Left ventricle myocardium inferior (tissue), 1 donor: ENCODE results near the gene RRAGA. TPM values are rescaled to one million over a fixed set of nuclear protein-coding genes. Genes with fewer than 3 reads are reported as not detected.

Source experiments
- DNase-seq: peaks from one replicate; pipeline ENCODE4 v3.0.0-alpha.2; 2020
- H3K27ac ChIP-seq: fragments of 200-600 bp; replicated peaks from 2 replicates; pipeline ENCODE4 v1.8.0; 2021
- H3K27me3 ChIP-seq: fragments of 200-600 bp; 2 replicates; pipeline ENCODE4 v1.8.0; 2021; ENCODE audit warnings: low read depth
- H3K36me3 ChIP-seq: fragments of 200-600 bp; 2 replicates; pipeline ENCODE4 v1.8.0; 2021
- H3K4me1 ChIP-seq: fragments of 200-600 bp; 2 replicates; pipeline ENCODE4 v1.8.0; 2021
- H3K4me3 ChIP-seq: fragments of 200-600 bp; 2 replicates; pipeline ENCODE4 v1.8.0; 2021; ENCODE audit warnings: mild to moderate bottlenecking, moderate library complexity
- H3K9me3 ChIP-seq: fragments of 200-600 bp; replicated peaks from 2 replicates; pipeline ENCODE4 v1.8.0; 2021
- intact Hi-C: fragments of 100-400 bp; cut with micrococcal nuclease; formaldehyde crosslinking; loops from one replicate; pipeline ENCODE4 v1.11.0; 2022
- total RNA-seq: library from RNA; stranded (reverse); fragmentation: NEBNext Ultra II Directional; extraction: Animal tissue kit (Norgen Biotek cat#: 25700); gene quantifications from one replicate; pipeline ENCODE4 v1.2.1, GENCODE V29; 2021
- TF ChIP-seq, protein P1 (sequence below): fragments of 200-600 bp; IDR thresholded peaks from 2 replicates; pipeline ENCODE4 v1.8.0; 2021; ENCODE audit warnings: antibody characterized with exemption, mild to moderate bottlenecking, borderline replicate concordance
- donor health status: DM: no; HTN: yes; CAD: no; lungs with severe emphysema.

Gene RRAGA
- total RNA-seq, 1 donor from 2014 or later, result 78.8 TPM

DNA sequence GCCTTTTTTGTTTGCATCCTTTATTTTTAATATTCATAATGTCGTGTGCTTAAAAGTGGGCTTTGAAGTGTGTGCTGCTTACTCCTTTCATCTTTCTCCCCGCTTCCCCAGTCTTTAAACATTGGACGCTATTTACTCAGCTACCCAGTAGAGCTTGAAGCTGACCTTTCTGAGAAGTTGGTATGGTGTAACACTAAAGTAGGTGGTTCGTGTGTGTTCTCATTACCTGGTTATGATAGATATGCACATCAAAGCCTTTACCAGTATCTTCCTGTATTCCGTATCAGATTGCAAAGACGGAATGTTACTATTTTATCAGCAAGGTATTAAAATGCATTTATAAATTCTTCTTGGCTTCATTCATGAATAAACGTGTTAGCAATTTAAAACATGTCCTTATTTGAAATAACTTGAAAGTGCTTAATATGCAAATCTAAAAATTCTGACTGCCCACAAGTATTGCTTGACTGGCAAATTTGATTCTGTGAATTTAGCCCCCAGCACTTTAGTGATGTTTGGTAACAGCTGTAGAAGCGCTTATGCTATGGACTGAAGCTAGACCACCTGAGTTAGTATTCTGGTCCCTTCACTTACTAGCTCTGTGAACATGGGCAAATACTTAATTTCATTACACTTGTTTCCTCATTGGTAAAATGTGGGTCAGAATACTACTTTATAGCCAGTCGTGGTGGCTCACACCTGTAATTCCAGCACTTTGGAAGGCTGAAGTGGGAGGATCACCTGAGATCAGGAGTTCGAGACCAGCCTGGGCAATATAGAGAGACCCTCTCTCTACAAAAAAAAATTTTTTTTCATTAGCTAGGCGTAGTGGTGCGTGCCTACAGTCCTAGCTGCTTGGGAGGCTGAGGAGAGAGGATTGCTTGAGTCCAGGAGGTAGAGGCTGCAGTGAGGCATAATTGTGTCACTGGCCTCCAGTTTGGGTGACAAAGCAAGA is 1.7 kb downstream of the RRAGA start:
- TF ChIP-seq, protein P1, sequence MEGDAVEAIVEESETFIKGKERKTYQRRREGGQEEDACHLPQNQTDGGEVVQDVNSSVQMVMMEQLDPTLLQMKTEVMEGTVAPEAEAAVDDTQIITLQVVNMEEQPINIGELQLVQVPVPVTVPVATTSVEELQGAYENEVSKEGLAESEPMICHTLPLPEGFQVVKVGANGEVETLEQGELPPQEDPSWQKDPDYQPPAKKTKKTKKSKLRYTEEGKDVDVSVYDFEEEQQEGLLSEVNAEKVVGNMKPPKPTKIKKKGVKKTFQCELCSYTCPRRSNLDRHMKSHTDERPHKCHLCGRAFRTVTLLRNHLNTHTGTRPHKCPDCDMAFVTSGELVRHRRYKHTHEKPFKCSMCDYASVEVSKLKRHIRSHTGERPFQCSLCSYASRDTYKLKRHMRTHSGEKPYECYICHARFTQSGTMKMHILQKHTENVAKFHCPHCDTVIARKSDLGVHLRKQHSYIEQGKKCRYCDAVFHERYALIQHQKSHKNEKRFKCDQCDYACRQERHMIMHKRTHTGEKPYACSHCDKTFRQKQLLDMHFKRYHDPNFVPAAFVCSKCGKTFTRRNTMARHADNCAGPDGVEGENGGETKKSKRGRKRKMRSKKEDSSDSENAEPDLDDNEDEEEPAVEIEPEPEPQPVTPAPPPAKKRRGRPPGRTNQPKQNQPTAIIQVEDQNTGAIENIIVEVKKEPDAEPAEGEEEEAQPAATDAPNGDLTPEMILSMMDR, result no peak
- peak overlapping the region; percentile 96 for H3K27ac ChIP-seq
- no peaks in the 10 kb centered on the region for H3K9me3 ChIP-seq
- peaks cover 53% of the 10 kb centered on the region for H3K4me1 ChIP-seq
- peak overlapping the region; percentile 94 for H3K4me3 ChIP-seq
- DNase-seq, result no peak
- intact Hi-C loops, result no loop called here
- H3K27me3 ChIP-seq, result no peaks in the 10 kb centered on the region
- peaks cover 11% of the 10 kb centered on the region for H3K36me3 ChIP-seq

DNA sequence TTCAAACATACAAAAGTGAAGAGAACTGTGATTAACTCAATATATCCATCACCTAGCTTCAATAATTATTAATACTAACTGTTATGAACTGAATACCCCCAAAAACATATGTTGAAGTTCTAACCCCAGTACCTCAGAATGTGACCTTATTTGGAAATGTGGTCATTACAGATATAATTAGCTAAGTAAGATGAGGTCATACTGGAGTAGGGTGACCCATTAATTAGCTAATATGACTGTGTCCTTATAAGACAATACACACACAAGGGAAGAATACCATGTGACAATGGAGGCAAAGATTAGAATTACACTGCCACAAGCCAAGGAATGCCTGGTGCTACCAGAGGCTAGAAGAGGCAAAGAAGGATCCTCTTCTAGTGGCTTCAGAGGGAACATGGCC is 7.8 kb downstream of the RRAGA start:
- H3K27me3 ChIP-seq, result no peaks in the 10 kb centered on the region
- H3K36me3 ChIP-seq, result peaks cover 59% of the 10 kb centered on the region
- DNase-seq, result no peak
- peaks cover 16% of the 10 kb centered on the region for H3K4me1 ChIP-seq
- H3K4me3 ChIP-seq, result no peak overlapping the region
- H3K27ac ChIP-seq, result no peak overlapping the region
- TF ChIP-seq, protein P1, result no peak
- intact Hi-C loops, result no loop called here
- no peaks in the 10 kb centered on the region for H3K9me3 ChIP-seq

DNA sequence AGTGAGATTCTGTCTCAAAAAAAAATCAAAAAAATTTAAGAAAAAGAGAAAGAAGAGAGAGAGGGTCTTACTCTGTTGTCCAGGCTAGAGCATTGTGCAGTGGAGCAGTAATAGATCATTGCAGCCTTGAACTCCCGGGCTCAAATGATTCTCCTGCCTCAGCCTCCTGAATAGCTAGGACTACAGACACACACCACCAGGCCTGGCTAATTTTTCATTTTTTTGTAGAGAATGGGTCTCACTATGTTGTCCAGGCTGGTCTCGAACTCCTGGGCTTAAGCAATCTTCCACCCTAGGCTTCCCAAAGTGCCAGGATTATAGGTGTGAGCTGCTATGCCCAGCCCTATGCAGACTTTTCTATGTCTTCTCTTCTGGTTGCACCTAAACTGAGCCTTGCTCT is 25.0 kb downstream of the RRAGA start:
- Histone ChIP-seq H3K27ac (no peak overlapping the region), H3K27me3 (no peaks in the 10 kb centered on the region), H3K9me3 (no peaks in the 10 kb centered on the region), H3K36me3 (peaks cover 97% of the 10 kb centered on the region), H3K4me3 (no peak overlapping the region), H3K4me1 (no peaks in the 10 kb centered on the region)
- intact Hi-C loops, result loop anchor here (10.0 kb wide), 1 partner anchor 281 kb away; no protein-coding TSS in a partner anchor
- TF ChIP-seq, protein P1, result no peak
- no peak for DNase-seq

DNA sequence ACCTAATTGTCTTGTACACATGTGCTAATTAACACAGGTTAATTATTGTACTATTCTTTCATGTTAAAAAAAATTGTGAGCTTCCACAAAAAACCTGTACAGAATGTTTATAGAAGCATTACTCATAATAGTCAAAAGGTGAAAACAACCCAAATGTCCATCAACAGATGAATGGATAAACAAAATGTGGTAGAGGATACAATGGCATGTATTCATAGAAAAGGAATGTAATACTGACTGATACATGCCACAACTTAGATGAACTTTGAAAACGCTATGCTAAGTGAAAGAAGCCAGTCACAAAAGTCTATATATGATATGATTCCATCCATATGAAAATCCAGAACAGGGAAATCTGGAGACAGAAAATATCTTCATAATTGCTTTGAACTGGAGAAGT is 25.6 kb downstream of the RRAGA start:
- H3K4me3 ChIP-seq, result no peak overlapping the region
- peaks cover 97% of the 10 kb centered on the region for H3K36me3 ChIP-seq
- H3K9me3 ChIP-seq, result no peaks in the 10 kb centered on the region
- TF ChIP-seq, protein P1, result no peak
- H3K27ac ChIP-seq, result no peak overlapping the region
- DNase-seq, result no peak
- H3K27me3 ChIP-seq, result no peaks in the 10 kb centered on the region
- H3K4me1 ChIP-seq, result no peaks in the 10 kb centered on the region
- intact Hi-C loops, result loop anchor here (10.0 kb wide), 1 partner anchor 280 kb away; no protein-coding TSS in a partner anchor

DNA sequence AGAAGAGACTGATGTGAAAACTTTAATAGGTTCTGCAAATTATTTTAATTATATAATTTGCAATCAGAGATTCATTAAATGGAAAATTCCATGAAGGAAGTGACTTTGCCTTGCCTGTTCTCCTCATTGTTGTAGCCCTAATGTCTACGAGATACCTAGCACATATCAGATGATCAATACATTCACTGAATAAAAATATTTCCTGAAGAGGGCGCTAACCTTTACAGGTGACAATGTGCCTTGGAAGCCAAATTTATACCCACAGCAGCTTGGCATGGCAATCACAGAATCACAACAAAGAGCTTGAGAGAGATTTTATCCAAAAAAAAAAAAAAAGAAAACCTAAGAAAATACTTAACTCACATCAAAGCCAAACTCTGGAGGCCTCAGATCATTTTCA is 36.1 kb downstream of the RRAGA start:
- TF ChIP-seq, protein P1, result peak; percentile 38
- no peak overlapping the region for H3K27ac ChIP-seq
- H3K4me3 ChIP-seq, result no peak overlapping the region
- peaks cover 91% of the 10 kb centered on the region for H3K36me3 ChIP-seq
- H3K9me3 ChIP-seq, result no peaks in the 10 kb centered on the region
- no peak for DNase-seq
- no peaks in the 10 kb centered on the region for H3K27me3 ChIP-seq
- no peaks in the 10 kb centered on the region for H3K4me1 ChIP-seq
- intact Hi-C loops, result no loop called here
